Suprapubic skin (tissue), 4 donors: Measurements from ENCODE around the gene ATP6V0E1. TPM values are rescaled to one million over a fixed set of nuclear protein-coding genes. Genes with fewer than 3 reads are reported as not detected.
"Not testable (repeated sequence)": the region's sequence is repeated elsewhere in the genome, so short reads cannot be mapped to it uniquely, and the experiment has no call there.

Source experiments
- DNase-seq, 2 donors: peaks; one replicate each; pipeline ENCODE4 v3.0.0-alpha.2; 2019; ENCODE audit warnings: low spot score in 2 of 2
- H3K27ac ChIP-seq: fragments of 200-600 bp; sonication (generic); one replicate; pipeline ENCODE4 v1.5.1; 2019
- H3K27me3 ChIP-seq: fragments of 200-600 bp; sonication (generic); one replicate; pipeline ENCODE4 v1.5.1; 2019
- H3K36me3 ChIP-seq: fragments of 200-600 bp; sonication (generic); one replicate; pipeline ENCODE4 v1.5.1; 2019
- H3K4me1 ChIP-seq: fragments of 200-600 bp; sonication (generic); one replicate; pipeline ENCODE4 v1.5.1; 2019
- H3K4me3 ChIP-seq: fragments of 200-600 bp; sonication (generic); one replicate; pipeline ENCODE4 v1.5.1; 2019; ENCODE audit warnings: mild to moderate bottlenecking
- H3K9me3 ChIP-seq: fragments of 200-600 bp; sonication (generic); one replicate; pipeline ENCODE4 v1.5.1; 2019
- EP300 ChIP-seq: sonication (generic); formaldehyde crosslinking; IDR thresholded peaks from one replicate; pipeline ENCODE4 v1.6.1; 2017; ENCODE audit warnings: antibody characterized with exemption
- POLR2A ChIP-seq, 2 donors: fragments of 450-650 bp; IDR thresholded peaks; one replicate each; pipeline ENCODE4 v1.6.1; 2017; ENCODE audit warnings: antibody characterized with exemption in 2 of 2, mild to moderate bottlenecking in 2 of 2, moderate library complexity in 2 of 2
- POLR2AphosphoS5 ChIP-seq, 3 donors: sonication (generic); formaldehyde crosslinking; IDR thresholded peaks; one replicate each; pipeline ENCODE4 v1.6.1; 2017; ENCODE audit warnings: antibody characterized with exemption in 3 of 3
- WGBS: methylation state at CpG from one replicate; pipeline ENCODE4 v1.1.5; 2018; 5-methylcytosine and 5-hydroxymethylcytosine counted together
- total RNA-seq, 4 donors: library from RNA; depleted of rRNA; stranded (reverse); fragments of >200 nt; gene quantifications; one replicate each; pipeline ENCODE4 v1.1.0, GENCODE V29; 2016
- TF ChIP-seq, protein P1 (sequence below), 2 donors: fragments of 200-600 bp in 1 of 2; fragments of 450-650 bp in 1 of 2; sonication (generic) in 1 of 2; IDR thresholded peaks; one replicate each; pipeline ENCODE4 v1.5.1; 2016 to 2019; ENCODE audit warnings: antibody characterized with exemption in 2 of 2, mild to moderate bottlenecking in 1 of 2, moderate library complexity in 1 of 2

Gene ATP6V0E1
- total RNA-seq, 4 donors from 2014 or later, result 73.7 to 91.3 (median 82.1) TPM

DNA sequence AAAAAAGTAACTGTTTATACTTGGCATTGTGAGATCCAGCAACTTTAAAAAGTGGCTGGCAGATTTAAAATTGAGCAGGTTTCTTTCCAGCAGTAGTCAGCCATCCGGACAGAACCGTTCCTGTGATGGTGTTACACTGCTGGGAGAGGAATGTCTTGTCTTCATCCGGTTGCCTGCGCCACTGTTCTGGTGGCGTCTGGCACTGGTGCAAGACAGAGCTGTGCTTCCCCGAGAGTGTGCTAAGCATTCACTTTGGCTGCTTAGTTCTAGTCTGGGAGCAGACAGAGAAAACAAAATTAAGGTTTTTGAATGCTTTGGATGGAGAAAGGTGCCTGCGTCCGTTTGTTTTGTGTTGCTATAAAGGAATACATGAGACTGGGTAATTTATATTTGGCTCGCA lies 37.1 kb downstream of the ATP6V0E1 start:
- no peak overlapping the region for H3K27ac ChIP-seq
- H3K27me3 ChIP-seq, result no peaks in the 10 kb centered on the region
- H3K4me3 ChIP-seq, result no peak overlapping the region
- H3K36me3 ChIP-seq, result peaks cover 23% of the 10 kb centered on the region
- WGBS, result 83% methylated on average over 9 of the region's 9 CpGs
- H3K4me1 ChIP-seq, result peaks cover 26% of the 10 kb centered on the region
- TF ChIP-seq POLR2AphosphoS5 (IDR thresholded peaks at IDR 0.05), result no peak
- TF ChIP-seq, protein P1, sequence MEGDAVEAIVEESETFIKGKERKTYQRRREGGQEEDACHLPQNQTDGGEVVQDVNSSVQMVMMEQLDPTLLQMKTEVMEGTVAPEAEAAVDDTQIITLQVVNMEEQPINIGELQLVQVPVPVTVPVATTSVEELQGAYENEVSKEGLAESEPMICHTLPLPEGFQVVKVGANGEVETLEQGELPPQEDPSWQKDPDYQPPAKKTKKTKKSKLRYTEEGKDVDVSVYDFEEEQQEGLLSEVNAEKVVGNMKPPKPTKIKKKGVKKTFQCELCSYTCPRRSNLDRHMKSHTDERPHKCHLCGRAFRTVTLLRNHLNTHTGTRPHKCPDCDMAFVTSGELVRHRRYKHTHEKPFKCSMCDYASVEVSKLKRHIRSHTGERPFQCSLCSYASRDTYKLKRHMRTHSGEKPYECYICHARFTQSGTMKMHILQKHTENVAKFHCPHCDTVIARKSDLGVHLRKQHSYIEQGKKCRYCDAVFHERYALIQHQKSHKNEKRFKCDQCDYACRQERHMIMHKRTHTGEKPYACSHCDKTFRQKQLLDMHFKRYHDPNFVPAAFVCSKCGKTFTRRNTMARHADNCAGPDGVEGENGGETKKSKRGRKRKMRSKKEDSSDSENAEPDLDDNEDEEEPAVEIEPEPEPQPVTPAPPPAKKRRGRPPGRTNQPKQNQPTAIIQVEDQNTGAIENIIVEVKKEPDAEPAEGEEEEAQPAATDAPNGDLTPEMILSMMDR (IDR thresholded peaks at IDR 0.05), result no peak
- no peak for TF ChIP-seq POLR2A (IDR thresholded peaks at IDR 0.05)
- no peak for TF ChIP-seq EP300
- DNase-seq, result peak in 1 of 2 donors; percentile 16
- no peaks in the 10 kb centered on the region for H3K9me3 ChIP-seq

DNA sequence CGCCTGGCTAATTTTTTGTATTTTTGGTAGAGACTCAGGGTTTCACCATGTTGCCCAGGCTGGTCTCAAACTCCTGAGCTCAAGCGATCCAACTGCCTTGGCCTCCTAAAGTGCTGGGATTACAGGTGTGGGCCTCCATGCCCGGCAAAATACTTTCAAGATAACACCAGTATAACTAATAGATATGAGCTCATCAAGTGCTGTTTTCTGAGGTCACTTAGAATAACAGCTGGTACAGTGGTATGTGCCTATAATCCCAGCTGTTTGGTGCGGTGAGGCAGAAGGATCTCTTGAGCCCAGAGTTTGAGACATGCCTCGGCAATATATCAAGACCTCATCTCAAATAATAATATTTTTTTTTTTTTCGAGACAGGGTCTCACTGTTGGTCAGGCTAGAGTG lies 42.1 kb downstream of the ATP6V0E1 start:
- no peak for DNase-seq
- no peak overlapping the region for H3K27ac ChIP-seq
- H3K4me3 ChIP-seq, result no peak overlapping the region
- peaks cover 22% of the 10 kb centered on the region for H3K36me3 ChIP-seq
- TF ChIP-seq POLR2AphosphoS5 (IDR thresholded peaks at IDR 0.05), result no peak
- no peak for TF ChIP-seq POLR2A (IDR thresholded peaks at IDR 0.05)
- no peak for TF ChIP-seq EP300
- TF ChIP-seq, protein P1 (IDR thresholded peaks at IDR 0.05), result no peak
- no peaks in the 10 kb centered on the region for H3K9me3 ChIP-seq
- 91% methylated on average over 6 of the region's 6 CpGs for WGBS
- peaks cover 16% of the 10 kb centered on the region for H3K4me1 ChIP-seq
- no peaks in the 10 kb centered on the region for H3K27me3 ChIP-seq

- Histone ChIP-seq H3K27me3 (no peaks in the 10 kb centered on the region), H3K9me3 (no peaks in the 10 kb centered on the region), H3K4me1 (peaks cover 16% of the 10 kb centered on the region), H3K36me3 (peaks cover 2% of the 10 kb centered on the region), H3K4me3 (no peak overlapping the region), H3K27ac (no peak overlapping the region)
- 84% methylated on average over 7 of the region's 7 CpGs for WGBS
- TF ChIP-seq POLR2AphosphoS5 (IDR thresholded peaks at IDR 0.05) (no peak), EP300 (no peak), POLR2A (IDR thresholded peaks at IDR 0.05) (no peak)
- TF ChIP-seq, protein P1 (IDR thresholded peaks at IDR 0.05), result no peak
- DNase-seq, result no peak
Observed at GRCh38 chr5:173027905-173028304, 44.3 kb downstream of the ATP6V0E1 start.

DNA sequence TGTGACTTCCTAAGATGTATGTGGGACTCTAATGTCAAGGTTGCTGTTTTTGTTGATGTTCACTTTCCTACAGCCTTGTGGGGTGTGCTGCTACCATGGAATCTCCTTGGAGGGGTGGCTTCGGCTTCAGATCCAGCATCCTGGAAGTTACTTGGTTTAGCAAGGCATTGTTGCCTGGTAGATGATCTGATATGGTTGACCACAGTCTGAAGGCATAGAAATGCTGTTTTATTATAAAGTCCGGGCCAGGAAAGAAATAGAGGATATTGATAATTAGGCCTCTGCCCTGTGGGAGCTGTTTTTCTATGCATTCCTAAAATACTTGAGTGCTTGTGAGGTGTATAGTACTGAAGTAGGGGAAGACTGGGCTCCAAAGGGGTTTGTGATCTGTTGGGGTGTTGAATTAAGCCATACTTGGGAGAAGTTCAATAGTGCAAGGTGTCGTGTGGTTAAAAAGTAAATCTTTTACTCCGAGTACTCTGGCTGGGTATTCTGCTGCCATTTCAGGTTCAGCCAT lies 45.3 kb downstream of the ATP6V0E1 start:
- TF ChIP-seq, protein P1 (IDR thresholded peaks at IDR 0.05), result no peak
- TF ChIP-seq POLR2AphosphoS5 (IDR thresholded peaks at IDR 0.05) (no peak), POLR2A (IDR thresholded peaks at IDR 0.05) (no peak), EP300 (no peak)
- no peaks in the 10 kb centered on the region for H3K9me3 ChIP-seq
- peaks cover 16% of the 10 kb centered on the region for H3K4me1 ChIP-seq
- WGBS, result 69% methylated on average over 4 of the region's 4 CpGs
- no peak for DNase-seq
- peak overlapping the region; percentile 20 for H3K27ac ChIP-seq
- H3K36me3 ChIP-seq, result peaks cover 3% of the 10 kb centered on the region
- no peak overlapping the region for H3K4me3 ChIP-seq
- H3K27me3 ChIP-seq, result no peaks in the 10 kb centered on the region

DNA sequence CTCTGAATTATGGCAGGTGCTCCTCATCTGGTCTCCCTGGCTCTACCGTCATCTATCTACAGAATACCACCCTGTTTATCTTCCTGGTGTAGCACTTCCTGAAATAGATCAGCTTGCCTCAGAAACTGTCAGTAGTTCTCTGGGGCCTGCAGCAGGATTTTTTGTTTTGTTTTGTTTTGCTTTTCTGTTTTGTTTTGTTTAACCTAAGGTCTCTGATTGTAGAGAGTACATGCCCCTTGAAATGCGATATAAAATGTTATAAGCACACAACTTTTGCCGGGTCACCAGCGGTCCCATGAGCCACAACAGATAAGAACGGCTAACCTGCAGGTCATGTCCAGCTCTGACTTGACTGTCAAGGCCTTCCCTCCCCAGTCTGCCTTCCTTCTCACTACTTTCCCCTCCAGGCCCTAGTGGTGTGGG lies 45.9 kb downstream of the ATP6V0E1 start:
- 74% methylated on average over 5 of the region's 5 CpGs for WGBS
- DNase-seq, result no peak
- no peaks in the 10 kb centered on the region for H3K27me3 ChIP-seq
- H3K36me3 ChIP-seq, result peaks cover 3% of the 10 kb centered on the region
- H3K9me3 ChIP-seq, result no peaks in the 10 kb centered on the region
- peaks cover 16% of the 10 kb centered on the region for H3K4me1 ChIP-seq
- no peak overlapping the region for H3K4me3 ChIP-seq
- no peak for TF ChIP-seq EP300
- TF ChIP-seq, protein P1 (IDR thresholded peaks at IDR 0.05), result no peak
- no peak for TF ChIP-seq POLR2A (IDR thresholded peaks at IDR 0.05)
- H3K27ac ChIP-seq, result peak overlapping the region; percentile 20

- peaks cover 35% of the 10 kb centered on the region for H3K4me1 ChIP-seq
- not testable (repeated sequence) for H3K27me3 ChIP-seq, H3K36me3 ChIP-seq, H3K9me3 ChIP-seq, H3K4me3 ChIP-seq, H3K27ac ChIP-seq, DNase-seq
- 93% methylated on average over 3 of the region's 3 CpGs for WGBS
Observed at GRCh38 chr5:173032096-173032495, 48.5 kb downstream of the ATP6V0E1 start.
